Stimulated activated CD8-positive, alpha-beta memory T cell treated with anti-CD3 and anti-CD28 coated beads, Interleukin-2, amount 100 ng/mL, for 1 hour (primary cell): ENCODE data around the gene INSIG1.

Experiments used
- DNase-seq, 2 donors: peaks; one replicate each; pipeline ENCODE4 v3.0.0-alpha.2; 2020; ENCODE audit warnings: low read depth in 2 of 2

The INSIG1 gene

GRCh38 chr7:155285423-155285822 lies 12.3 kb upstream of the INSIG1 start:
- DNase-seq, result no peak

GRCh38 chr7:155285833-155286232 lies 11.8 kb upstream of the INSIG1 start:
- no peak for DNase-seq

- no peak for DNase-seq
Measured at GRCh38 chr7:155286686-155287085, 11.0 kb upstream of the INSIG1 start.

GRCh38 chr7:155287284-155287935 lies 10.3 kb upstream of the INSIG1 start:
- no peak for DNase-seq

- DNase-seq, result no peak
Measured at GRCh38 chr7:155288055-155288454, 9.6 kb upstream of the INSIG1 start.

- no peak for DNase-seq
Measured at GRCh38 chr7:155289107-155289506, 8.6 kb upstream of the INSIG1 start.

- DNase-seq, result no peak
Measured at GRCh38 chr7:155289949-155290501, 7.7 kb upstream of the INSIG1 start.

GRCh38 chr7:155291045-155291530 lies 6.6 kb upstream of the INSIG1 start:
- DNase-seq, result no peak

GRCh38 chr7:155291729-155292128 lies 5.9 kb upstream of the INSIG1 start:
- no peak for DNase-seq

- DNase-seq, result no peak
Measured at GRCh38 chr7:155292680-155293226, 4.9 kb upstream of the INSIG1 start.

GRCh38 chr7:155293721-155294510 lies 3.8 kb upstream of the INSIG1 start:
- DNase-seq, result no peak

- no peak for DNase-seq
Measured at GRCh38 chr7:155294511-155294778, 3.2 kb upstream of the INSIG1 start.

- DNase-seq, result no peak
Measured at GRCh38 chr7:155295511-155295910, 2.2 kb upstream of the INSIG1 start.

- no peak for DNase-seq
Measured at GRCh38 chr7:155296006-155296787, 1.5 kb upstream of the INSIG1 start.

- peak; percentile 72 to 78 for DNase-seq
Measured at GRCh38 chr7:155296788-155297516, 726 bp upstream of the INSIG1 start.

- no peak for DNase-seq
Measured at GRCh38 chr7:155298288-155298833, 683 bp downstream of the INSIG1 start.

- DNase-seq, result peak; percentile 83 to 88
Measured at GRCh38 chr7:155298834-155299534, 1.3 kb downstream of the INSIG1 start.

- DNase-seq, result no peak
Measured at GRCh38 chr7:155299535-155300202, 2.0 kb downstream of the INSIG1 start.

- DNase-seq, result no peak
Measured at GRCh38 chr7:155300641-155301452, 3.2 kb downstream of the INSIG1 start.
